ENCODE results near the gene BCAR1.

Gene BCAR1

GRCh38 chr16:75192606-75193264 is 58.7 kb downstream of the BCAR1 start:
- TF ChIP-seq EZH2 (IDR thresholded peaks at IDR 0.05) (no peak), POLR2AphosphoS5 (IDR thresholded peaks at IDR 0.05; ENCODE audit: borderline replicate concordance, low read depth, low read length) (no peak)
- no peak overlapping the region for H3K27ac ChIP-seq
- H3K9ac ChIP-seq (ENCODE audit: insufficient read length), result no peak overlapping the region
- no peak overlapping the region for H3K4me3 ChIP-seq
- no peaks in the 10 kb centered on the region for H3K36me3 ChIP-seq (ENCODE audit: insufficient read depth, low read length)
- no peak for DNase-seq (ENCODE audit: low read depth, low spot score)
- no peaks in the 10 kb centered on the region for H3K9me3 ChIP-seq (ENCODE audit: low read depth, low read length)

- TF ChIP-seq EZH2 (IDR thresholded peaks at IDR 0.05) (no peak), FOXP2 (optimal IDR thresholded peaks at IDR 0.05; ENCODE audit: control extremely low read depth, extremely low read length, insufficient read depth) (no peak)
- no peak for DNase-seq (ENCODE audit: low read depth, low spot score)
- no peaks in the 10 kb centered on the region for H3K36me3 ChIP-seq (ENCODE audit: insufficient read depth, low read length)
- no peak overlapping the region for H3K9ac ChIP-seq (ENCODE audit: insufficient read length)
- no peak overlapping the region for H3K4me3 ChIP-seq
- no peaks in the 10 kb centered on the region for H3K9me3 ChIP-seq (ENCODE audit: low read depth, low read length)
- no peak overlapping the region for H3K27ac ChIP-seq
These were observed 61.7 kb downstream of the BCAR1 start for GRCh38 chr16:75189638-75190245.

DNA sequence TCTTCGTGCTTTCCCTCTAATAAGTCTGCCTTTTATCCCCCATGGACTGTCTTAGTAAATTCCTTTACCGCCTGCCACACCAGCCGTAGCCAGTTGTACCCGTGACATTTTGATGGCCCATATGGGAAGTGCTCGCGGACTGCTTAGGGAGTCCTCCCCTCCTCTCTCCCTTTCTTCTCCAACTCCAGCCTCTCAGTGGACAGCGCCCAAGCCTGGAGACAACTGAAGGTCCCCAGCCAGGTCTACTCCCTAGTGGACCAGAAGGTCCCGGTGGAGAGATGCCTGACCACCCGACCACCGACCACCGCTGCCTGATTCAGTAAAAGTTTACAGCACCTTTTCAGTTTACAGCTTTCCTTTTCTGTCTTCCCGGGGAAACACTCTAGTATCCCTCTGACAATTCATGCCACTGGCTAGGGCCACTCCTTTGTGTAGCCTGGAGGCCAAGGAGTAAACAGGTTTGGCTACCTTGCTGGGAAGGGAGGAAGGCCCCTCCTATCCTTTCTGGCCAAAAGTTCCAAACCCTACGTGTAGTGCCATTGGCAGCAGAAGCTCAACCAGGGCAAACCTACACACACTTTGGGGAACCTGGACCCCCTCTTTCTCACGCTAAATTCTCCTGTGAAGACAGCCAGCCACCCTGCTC is 62.5 kb downstream of the BCAR1 start:
- TF ChIP-seq EZH2 (IDR thresholded peaks at IDR 0.05) (no peak), POLR2AphosphoS5 (IDR thresholded peaks at IDR 0.05; ENCODE audit: borderline replicate concordance, low read depth, low read length) (no peak), FOXP2 (optimal IDR thresholded peaks at IDR 0.05; ENCODE audit: control extremely low read depth, extremely low read length, insufficient read depth) (no peak)
- Histone ChIP-seq H3K27ac (no peak overlapping the region), H3K9ac (ENCODE audit: insufficient read length) (no peak overlapping the region), H3K9me3 (ENCODE audit: low read depth, low read length) (no peaks in the 10 kb centered on the region), H3K36me3 (ENCODE audit: insufficient read depth, low read length) (no peaks in the 10 kb centered on the region), H3K4me3 (no peak overlapping the region)
- DNase-seq (ENCODE audit: low read depth, low spot score), result no peak

DNA sequence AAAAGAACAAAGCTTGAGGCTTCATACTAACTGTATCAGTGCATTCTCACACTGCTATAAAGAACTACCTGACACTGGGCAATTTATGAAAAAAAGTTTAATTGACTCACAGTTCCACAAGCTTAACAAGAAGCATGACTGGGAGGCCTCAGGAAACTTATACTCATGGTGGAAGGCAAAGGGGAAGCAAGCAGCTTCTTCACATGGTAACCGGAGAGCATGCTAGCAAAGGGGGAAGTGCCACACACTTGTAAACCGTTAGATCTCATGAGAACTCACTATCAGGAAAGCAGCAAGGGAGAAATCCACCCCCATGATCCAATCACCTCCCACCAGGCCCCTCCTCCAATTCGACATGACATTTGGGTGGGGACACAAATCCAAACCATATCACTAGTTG is 69.8 kb downstream of the BCAR1 start:
- Histone ChIP-seq H3K9ac (ENCODE audit: insufficient read length) (no peak overlapping the region), H3K36me3 (ENCODE audit: insufficient read depth, low read length) (no peaks in the 10 kb centered on the region), H3K4me3 (no peak overlapping the region), H3K9me3 (ENCODE audit: low read depth, low read length) (no peaks in the 10 kb centered on the region), H3K27ac (no peak overlapping the region)
- DNase-seq (ENCODE audit: low read depth, low spot score), result no peak
- no peak for TF ChIP-seq FOXP2 (optimal IDR thresholded peaks at IDR 0.05; ENCODE audit: control extremely low read depth, extremely low read length, insufficient read depth)
- TF ChIP-seq POLR2AphosphoS5 (IDR thresholded peaks at IDR 0.05; ENCODE audit: borderline replicate concordance, low read depth, low read length), result no peak
- no peak for TF ChIP-seq EZH2 (IDR thresholded peaks at IDR 0.05)

GRCh38 chr16:75179208-75179607 is 72.2 kb downstream of the BCAR1 start:
- Histone ChIP-seq H3K27ac (no peak overlapping the region), H3K9ac (ENCODE audit: insufficient read length) (no peak overlapping the region), H3K36me3 (ENCODE audit: insufficient read depth, low read length) (no peaks in the 10 kb centered on the region), H3K4me3 (no peak overlapping the region), H3K9me3 (ENCODE audit: low read depth, low read length) (no peaks in the 10 kb centered on the region)
- no peak for DNase-seq (ENCODE audit: low read depth, low spot score)
- no peak for TF ChIP-seq FOXP2 (optimal IDR thresholded peaks at IDR 0.05; ENCODE audit: control extremely low read depth, extremely low read length, insufficient read depth)
- no peak for TF ChIP-seq EZH2 (IDR thresholded peaks at IDR 0.05)
- TF ChIP-seq POLR2AphosphoS5 (IDR thresholded peaks at IDR 0.05; ENCODE audit: borderline replicate concordance, low read depth, low read length), result no peak
